HG03064 (cell line): ENCODE measurements around the gene DLEC1.
"Not testable (repeated sequence)": the region's sequence is repeated elsewhere in the genome, so short reads cannot be mapped to it uniquely, and the experiment has no call there.

Experiments used
- ATAC-seq: cut with Tn5 transposase; IDR thresholded peaks from one replicate; pipeline ENCODE4 v1.9.1; 2021; ENCODE audit warnings: low read depth; ENCODE audit not compliant: unreplicated experiment

Gene DLEC1

DNA sequence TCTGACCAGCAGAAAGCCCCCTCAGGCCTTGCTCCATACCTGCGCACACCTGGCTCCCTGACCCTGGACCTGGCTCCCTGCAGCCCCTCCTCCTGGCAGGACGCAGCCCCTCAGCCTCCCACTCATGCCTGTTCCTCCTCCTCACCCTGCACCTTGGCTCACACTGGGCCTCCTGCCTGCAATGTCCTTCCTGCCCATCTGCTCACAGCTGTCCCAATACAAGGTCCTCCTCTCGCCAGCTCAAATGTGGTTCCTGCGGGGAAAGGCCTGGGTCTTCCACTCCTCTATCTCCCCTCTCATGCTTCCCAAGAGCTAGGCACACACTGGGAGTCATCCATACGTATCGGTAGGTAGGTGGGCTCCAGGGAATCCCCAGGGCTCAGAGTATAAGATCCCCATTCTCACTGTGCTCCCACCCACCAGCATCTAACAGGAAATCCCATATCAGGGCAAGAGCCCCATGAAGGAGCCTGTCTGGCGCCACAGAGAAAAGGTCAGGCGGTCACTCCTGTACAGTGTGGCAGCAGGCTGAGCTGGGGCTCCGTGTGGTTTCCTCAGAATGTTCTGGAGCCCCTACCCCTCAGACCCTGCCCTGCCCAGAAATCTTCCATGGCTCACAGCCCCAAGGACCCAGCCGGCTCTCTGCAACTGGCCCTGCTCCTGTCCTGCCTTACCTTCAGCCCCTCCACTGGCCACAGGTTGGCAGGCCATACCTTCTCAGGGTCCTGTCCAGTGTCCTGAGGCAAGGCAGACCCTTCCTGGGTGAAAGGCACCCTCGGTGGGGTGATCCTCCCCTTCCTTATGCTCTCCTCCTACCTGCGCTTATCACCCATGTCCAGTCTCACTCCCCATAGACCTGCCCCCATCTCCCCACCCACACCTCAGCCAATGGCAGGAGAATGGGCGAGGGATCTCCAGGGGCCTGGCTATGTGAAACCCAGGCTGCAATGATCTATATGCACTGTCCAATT is 20.4 kb upstream of the DLEC1 start:
- ATAC-seq: no peak

DNA sequence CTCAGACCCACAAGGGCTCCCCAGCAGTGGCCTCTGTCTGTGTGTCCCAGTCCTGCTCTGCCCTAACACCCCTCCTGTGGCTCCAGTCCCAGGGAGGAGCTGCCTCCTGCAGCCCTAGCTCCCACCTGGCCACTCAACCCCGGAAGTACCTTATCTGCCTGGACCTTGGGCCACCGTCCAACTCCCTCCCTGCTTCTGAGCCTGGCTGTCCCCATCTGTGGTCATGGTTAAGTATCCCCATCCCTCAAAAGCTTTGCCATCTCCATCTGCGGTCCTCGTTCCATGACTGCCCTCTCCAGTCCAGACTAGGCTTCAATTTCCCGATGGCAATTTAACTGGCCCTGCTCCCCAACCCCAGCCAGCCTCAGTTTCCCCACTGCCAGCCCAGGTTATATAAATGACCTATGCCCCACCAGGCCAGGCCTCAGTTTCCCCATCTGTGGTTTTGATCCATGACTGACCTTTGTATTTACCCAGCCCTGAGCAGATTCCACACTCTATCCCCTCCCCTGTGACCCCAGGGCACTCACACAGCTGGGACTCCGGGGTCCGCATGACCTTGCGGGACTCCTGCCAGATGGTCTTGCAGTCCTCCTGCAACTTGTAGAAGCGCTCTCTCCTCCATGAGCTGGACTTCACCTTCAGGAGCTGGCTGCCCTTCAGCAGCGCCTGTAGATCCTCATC is 19.2 kb upstream of the DLEC1 start:
- no peak for ATAC-seq

DNA sequence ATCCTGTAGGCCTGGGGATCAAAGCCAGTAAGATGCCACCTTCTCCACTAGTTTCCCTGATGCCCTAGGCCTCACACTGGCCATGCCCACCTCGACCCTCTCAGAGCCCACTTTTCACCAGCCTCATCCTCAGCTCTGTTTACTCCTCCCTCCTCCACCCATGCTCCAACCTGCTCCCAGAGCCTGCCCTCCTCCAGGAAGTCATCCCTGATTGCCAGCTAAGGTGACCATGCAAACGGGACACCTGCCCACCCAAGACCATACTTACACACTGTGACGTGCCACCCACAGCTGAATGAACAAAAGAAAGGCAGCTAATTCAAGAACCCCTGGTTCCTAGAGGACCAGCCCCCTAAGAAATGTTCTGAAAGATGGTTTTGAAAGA is 18.7 kb upstream of the DLEC1 start:
- no peak for ATAC-seq

DNA sequence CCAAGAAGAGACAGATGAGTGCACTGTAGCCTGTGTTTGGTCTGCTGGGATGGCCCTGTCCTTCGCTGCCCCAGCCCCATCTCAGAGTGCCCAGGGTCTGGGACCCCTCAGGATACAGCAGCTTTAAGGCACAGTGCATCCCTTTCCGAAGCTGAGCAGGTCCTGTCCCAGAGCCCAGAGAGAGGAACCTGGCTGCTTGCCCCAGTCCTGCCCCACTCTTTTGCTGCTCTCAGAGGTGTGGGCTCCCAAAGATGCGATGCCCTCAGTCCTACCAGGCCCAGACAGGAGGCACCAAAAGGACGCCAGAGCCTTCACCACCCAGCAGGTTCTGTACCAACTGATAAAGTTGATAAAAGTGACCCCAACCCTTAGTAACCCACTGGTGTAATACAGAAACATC is 17.8 kb upstream of the DLEC1 start:
- ATAC-seq: no peak

DNA sequence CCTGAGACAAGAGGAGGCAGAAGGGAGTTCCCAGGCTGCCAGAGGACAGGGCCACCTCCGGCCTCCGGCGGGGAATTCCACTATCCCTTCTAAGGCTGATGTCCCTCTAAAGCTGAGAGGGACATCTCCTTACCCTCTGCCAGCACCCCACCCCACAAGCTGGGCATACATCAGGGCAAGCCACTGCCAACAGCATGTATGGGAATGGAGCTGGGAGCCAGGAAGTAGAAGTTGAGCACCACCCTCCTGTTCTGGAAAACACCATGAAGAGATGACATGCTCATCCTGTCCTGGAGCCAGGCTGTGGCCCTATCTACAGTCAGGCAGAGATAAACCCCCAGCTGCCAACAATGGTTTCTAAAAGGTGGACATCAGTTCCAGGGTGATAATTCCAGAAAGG is 16.7 kb upstream of the DLEC1 start:
- no peak for ATAC-seq

DNA sequence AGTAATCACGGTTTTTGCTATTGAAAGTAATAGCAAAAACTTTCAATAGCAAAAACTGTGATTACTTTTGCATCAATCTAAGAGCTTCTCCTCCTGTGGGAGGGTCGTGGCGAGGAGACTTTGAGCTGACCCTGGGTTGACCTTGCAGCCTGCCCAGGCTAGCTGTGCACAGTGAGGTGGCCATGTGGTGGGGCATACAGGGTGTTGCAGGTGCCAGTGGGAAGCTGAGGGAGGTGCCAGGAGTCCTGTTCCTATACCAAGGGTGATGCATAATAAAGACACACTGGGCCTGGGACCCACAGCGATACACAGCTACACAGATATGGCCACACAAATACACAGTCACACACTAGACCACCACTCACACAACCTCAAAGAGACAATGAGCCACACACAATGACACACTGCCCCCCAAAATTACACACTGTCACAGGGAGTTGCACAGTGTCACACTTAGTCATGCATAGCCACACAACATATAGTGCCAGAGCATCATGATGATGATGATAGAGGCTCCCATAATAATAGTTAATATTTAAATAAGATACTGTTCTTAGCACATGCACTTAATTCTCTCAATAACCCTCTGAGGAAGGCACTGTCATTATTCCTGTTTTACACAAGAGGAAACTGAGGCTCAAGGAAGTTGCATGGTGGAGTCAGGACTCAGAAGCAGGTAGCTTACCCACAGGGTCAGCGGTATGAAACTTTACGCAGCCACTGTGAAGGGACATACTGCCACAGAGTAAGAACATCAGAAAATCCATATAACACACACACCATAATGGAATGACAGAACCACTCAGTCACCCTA is 15.9 kb upstream of the DLEC1 start:
- ATAC-seq: no peak

DNA sequence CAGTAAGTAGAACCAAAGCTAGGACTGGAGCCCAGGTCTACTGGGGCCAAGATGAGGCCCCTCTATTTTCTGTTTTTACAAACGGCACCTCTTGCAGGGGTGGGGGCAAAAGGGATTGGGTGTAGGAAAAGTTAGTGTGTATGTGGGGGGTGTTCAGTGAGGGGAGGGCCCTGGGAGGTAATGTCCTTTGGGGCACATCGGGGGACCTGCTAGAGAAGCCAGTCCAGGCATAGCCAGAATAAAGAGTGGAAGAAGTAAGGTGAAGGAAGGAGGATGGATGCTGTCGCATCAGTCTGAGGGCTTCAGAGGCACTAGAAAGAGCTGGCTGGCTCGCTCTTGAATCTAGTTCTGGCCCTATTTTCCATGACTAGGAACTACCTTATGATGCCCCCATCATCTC is 12.2 kb upstream of the DLEC1 start:
- ATAC-seq: no peak

DNA sequence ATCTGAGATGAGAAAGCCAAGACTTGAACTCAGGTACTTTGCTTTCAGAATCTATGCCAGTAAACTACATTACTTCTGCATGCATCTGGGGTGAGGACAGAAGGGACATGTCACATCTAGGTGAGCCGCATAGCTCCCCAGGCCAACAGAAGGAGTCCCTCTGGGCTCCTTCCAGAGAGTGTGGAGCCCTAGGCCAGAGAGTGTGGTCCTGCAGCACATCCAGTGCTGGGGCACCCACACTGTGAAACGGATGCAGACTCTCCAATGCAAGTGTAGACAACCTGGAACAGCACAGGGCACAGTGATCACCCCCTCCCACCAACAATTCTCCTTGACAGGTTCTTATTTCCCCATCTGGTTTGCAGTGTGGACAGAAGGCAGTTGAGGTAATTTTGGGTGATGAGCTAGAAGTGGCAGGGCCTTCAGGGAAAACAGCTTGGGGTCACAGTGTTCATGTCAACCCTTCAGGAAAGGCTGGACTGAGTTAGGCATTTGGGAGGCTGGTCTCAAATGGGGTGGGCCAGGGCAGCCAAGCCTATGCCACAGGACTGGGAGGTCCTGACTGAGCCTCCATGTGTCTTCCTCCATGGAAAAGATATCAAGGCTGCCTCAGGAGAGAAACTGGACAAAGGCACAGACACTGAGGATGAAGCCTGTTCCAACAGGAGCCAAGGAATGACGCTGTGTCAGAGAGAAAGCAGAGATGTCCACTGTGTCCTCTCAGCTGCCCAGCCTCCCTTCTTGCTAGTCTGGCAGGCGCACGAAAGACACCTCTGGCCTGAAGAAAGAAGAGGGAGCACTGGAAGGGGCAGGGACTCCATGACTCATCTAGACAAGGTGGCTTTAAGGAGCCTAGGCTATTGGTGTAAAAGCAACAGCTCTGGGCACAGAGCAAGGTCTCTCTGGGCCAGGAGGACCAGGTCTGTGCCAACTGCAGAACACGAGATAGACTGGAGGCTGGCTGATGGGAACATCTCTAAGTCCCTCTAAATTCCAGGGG is 11.2 kb upstream of the DLEC1 start:
- no peak for ATAC-seq

DNA sequence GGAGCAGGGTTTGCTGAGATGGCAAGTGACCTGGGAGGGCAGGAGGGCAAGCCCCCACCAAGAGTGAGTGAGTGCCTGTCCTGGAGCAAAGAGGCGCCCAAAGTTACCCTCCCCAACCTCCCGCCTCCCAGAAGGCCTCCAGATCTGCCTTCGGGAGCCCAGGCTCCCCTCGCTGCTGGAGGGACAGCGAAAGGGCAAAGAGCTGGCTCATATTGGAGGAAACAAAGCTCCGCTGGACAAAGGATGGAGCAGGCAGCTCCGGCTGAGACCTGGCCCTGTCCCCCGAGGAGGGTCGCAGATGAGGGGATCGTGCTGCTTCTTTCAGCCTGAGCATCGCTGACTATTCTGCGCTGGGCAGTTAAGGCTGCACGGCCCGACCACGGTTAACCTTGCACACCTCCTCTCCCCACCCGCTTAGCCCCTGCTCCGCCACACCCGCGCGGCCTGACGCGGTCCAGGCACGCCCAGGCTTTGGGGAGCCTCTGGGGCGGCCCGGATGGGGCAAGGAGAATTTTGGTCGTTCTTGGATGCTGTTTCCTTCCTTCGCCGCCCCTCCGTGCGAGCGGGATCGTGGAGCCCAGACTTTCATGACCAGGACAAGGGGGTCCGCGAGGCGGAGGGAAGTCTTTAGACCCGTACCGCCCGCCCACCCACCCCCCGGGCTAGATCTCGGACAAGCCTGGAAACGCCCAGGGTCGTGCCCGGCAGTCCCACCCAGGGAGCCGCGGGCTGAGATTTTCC is 10.2 kb upstream of the DLEC1 start:
- ATAC-seq: no peak

DNA sequence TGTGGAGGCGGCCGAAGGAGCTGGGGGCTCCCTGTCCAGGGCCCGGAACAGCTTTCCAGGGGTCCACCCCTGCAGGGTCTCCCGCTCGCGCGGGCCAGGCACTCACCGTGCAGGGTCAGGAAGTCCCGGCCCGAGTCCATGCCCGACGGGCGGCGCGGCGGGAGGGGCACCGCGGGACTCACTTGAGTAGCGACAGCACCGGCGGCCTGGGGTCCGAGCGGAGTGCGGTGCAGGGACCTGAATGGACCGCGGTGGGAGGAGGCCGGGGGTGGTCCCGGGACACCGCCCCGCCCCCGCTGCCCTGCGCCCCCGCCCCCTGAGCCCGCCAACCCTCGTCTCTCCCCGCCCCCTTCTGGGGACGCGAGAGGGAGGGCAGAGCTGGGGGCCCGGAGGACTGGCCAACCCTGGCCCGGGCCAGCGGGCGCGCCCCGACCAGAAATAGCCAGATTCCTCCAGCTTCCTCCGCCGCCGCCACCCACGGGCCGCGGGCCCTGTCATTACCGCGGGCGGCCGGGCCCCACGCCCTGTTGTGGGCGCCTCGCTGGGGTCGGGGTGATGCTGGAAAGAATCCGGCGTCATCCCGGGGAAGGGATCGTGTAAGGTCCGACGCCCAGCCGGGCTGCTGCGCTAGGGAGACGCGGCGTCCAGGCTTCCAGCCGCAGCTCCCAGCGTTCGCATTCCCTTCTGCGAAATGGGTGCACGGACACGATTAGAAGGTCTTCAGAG is 9.4 kb upstream of the DLEC1 start, which contains the start of gene PLCD1:
Gene PLCD1 (minus strand): TSS at position 243 of the 726 bp plus-strand sequence. CDS start 103 bp downstream, at position 140.
- ATAC-seq: no peak

DNA sequence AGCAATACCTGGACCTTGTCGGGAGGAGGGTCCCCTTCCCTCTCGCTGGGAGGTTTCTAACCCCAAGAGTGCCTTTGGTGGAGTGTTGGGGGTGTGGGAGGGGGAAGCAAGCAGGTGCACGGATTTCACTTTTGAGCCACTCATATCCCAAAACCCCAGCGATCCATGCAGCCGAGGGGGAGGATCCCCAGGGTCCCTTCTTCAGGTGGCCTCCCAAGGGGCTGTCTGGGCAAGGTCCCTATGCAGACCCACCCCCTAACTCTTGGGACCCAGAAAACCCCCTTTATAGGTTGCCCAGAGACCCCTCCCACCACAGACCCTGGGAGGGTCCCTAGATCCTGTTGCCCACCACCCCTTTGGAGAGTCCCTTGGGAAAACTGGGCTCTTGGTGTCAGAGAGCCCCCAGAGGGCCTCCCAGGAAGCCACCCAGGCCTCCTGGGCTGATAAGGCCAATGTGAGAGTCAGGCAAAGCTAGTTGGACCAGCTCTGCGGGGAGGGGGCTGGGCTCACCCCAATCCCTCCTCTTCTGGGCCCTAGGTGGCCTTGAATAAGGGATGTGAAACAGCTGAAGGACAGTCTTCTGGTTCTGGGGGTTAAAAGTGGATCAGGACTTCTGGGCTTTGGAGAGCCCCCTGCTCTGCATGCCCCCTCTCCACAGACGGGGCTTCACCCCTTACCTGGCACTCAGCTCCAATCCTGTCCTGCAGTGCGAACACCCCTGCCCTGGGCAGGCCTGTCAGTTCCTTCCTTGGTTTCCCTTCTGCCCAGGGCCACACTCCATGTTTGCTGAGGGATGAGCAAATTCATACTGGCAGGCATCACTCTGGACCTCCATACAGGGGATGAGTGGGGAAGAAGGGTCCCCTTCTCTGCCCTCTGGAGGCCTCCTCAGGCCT is 8.6 kb upstream of the DLEC1 start:
- ATAC-seq: no peak

DNA sequence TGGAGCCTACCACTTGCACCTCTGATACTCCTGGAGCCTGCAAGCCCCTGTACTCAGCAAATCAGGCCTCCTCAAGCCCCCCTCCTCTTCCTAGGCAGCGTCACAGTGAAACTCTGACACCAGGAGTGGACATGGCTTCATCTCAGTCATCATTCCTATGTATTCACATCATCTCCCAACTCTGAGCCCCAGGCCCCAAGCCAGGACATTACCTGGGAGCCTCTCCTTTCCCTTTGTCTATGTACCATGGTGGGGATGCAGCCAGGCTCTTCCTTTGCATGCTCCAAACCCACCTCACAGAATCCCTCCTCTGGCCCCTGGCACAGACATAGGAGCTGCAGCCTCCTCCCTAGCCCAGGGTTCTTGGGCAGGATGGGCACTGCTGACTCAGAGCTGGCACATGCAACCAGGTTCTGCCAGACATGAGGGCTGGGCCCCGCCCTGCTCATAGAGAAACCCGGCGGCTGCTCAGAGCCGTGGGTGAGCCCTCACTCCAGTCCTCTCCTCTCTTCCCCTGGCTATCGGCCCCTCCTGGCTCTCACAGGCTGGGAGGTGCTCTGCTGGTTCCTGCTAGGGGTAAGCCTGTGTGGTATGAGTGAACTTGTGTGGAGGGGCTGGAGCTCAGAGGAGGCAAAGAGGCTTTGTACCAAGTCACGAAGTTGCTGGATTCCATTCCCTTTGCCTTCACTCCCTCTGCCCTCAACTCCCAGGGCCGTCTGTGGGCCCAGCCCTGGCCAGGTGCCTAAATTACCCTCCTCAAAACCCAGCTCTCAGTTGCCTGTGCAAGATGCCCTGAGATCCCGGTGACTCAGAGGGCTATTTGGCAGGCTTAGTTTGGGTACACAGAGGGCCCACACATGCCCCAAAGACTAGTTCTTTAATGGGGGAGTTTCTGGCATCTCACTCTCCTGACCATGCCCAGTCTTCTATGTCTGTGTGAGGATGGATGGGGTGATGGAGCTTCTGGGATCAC is 7.7 kb upstream of the DLEC1 start:
- ATAC-seq: no peak

DNA sequence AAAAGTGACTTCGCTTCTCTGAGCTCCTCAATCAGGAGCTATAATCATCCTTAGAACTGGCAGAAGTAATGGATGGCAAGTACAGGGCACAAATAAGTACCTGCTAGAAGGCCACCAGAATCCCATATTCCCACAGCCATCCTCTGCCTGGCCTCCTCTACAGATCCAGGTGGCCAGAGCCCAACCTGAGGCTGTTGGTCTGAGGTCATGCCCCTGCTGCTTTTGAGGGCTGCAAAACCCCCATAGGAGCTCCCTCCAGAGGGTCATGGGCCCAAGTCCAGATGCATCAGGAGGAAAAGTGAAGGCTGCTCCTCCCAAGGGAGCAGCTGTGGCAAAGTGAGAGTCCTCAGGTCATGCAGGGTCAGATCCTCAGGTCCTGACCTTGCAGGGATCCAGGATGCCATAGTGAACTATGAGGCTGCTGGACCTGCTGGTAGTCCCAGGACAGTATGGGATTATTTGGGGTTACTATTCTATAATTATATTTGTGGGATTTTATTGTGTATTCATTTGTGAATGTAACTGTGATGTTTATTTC is 6.6 kb upstream of the DLEC1 start:
- ATAC-seq: no peak

DNA sequence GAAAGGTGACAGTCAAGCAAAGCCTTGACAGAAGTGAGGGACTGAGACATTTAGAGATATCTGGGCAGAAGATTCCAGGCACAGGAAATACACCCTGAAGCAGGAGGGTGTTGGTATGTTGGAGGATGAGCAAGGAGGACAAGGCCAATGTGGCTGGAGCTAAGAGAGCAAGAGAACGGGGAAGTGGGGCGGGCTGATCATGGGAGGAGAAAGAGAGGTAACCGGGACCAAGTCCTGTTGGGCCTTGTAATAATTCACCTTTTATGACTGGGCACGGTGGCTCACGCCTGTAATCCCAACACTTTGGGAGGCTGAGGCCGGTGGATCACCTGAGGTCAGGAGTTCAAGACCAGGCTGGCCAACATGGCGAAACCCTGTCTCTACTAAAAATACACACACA is 5.4 kb upstream of the DLEC1 start:
- not testable (repeated sequence) for ATAC-seq

DNA sequence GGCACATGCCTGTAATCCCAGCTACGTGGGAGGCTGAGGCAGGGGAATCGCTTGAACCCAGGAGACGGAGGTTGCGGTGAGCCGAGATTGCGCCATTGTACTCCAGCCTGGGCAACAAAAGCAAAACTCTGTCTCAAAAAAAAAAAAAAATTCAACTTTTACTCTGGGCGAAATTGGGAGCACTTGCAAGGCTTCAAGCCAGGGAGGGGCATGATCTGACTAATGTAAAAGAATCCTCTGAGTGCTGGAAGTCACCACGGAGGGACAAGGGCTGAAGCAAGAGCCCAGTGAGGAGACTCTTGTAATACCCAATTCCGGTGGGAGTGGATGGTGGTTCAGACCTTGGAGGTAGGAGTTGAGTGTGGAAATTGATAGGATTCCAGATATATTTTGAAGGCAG is 4.7 kb upstream of the DLEC1 start:
- ATAC-seq: not testable (repeated sequence)

DNA sequence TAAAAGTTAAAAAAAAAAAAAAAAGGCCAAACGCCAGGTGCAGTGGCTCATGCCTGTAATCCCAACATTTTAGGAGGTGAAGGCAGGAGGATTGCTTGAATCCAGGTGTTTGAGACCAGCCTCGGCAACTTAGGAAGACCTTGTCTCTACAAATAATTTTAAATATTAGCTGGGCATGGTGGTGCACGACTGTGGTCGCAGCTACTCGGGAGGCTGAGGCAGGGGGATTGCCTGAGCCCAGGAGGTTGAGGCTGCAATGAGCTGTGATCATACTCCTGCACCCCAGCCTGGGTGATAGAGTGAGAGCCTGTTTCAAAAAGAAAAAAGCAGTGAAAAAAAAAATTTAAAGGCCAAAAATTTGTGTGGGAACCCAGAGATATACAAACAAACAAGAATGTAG is 2.7 kb upstream of the DLEC1 start:
- no peak for ATAC-seq
